Measurements from ENCODE around the gene CDC5L.

- TF ChIP-seq CTCF (IDR thresholded peaks at IDR 0.05; ENCODE audit: borderline replicate concordance, extremely low read depth, low read length, poor library complexity, severe bottlenecking) (no peak), EZH2 (IDR thresholded peaks at IDR 0.05; ENCODE audit: borderline replicate concordance, low read depth, low read length, severe bottlenecking) (no peak)
Measured at GRCh38 chr6:44497807-44498206, 110.3 kb downstream of the CDC5L start.

All from DND-41 (cell line).